HUDEP-2 (cell line): ENCODE data around the gene DUSP12.
"Not testable (repeated sequence)": the region's sequence is repeated elsewhere in the genome, so short reads cannot be mapped to it uniquely, and the experiment has no call there.

Source experiments
- DNase-seq, 76 experiments: peaks; one replicate each; lab custom pipeline; 2025; ENCODE audit not compliant: unreplicated experiment in 76 of 76; lab: John Stamatoyannopoulos, UW

The DUSP12 gene

GRCh38 chr1:161749509-161750407 lies at the start of gene DUSP12:
Gene DUSP12, plus strand, starts transcription at chr1:161749786. Its CDS starts 16 bp downstream, at chr1:161749802.
- peak; percentile 25 to 94 (median 88) for DNase-seq

GRCh38 chr1:161702250-161702649 lies 47.3 kb upstream of the DUSP12 start:
- no peak for DNase-seq

GRCh38 chr1:161705537-161705936 lies 44.0 kb upstream of the DUSP12 start:
- DNase-seq, result no peak

GRCh38 chr1:161706113-161706481 lies 43.5 kb upstream of the DUSP12 start:
- no peak for DNase-seq

- DNase-seq, result no peak
These were observed 42.9 kb upstream of the DUSP12 start, which contains the start of gene FCRLA for GRCh38 chr1:161706482-161707347. Gene FCRLA, plus strand, starts transcription at chr1:161707229. Its CDS starts 36 bp downstream, at chr1:161707265.

- DNase-seq, result no peak
These were observed 42.1 kb upstream of the DUSP12 start for GRCh38 chr1:161707503-161707902.

GRCh38 chr1:161709373-161709772 lies 40.2 kb upstream of the DUSP12 start:
- no peak for DNase-seq

GRCh38 chr1:161710560-161710959 lies 39.0 kb upstream of the DUSP12 start:
- DNase-seq, result no peak

- DNase-seq, result no peak
These were observed 30.8 kb upstream of the DUSP12 start for GRCh38 chr1:161718559-161719324.

- no peak for DNase-seq
These were observed 30.3 kb upstream of the DUSP12 start for GRCh38 chr1:161719325-161719611.

- DNase-seq, result peak in 1 of 76 experiments; percentile 29
These were observed 29.2 kb upstream of the DUSP12 start for GRCh38 chr1:161720422-161720821.

- DNase-seq, result peak in 1 of 76 experiments; percentile 17
These were observed 28.4 kb upstream of the DUSP12 start, which contains the start of gene FCRLB for GRCh38 chr1:161720956-161721737. Gene FCRLB, plus strand, starts transcription at chr1:161721544. Its CDS starts 1,129 bp downstream, at chr1:161722673.

GRCh38 chr1:161721738-161722343 lies 27.7 kb upstream of the DUSP12 start:
- DNase-seq, result peak in 44 of 76 experiments; percentile 6 to 63 (median 28)

- no peak for DNase-seq
These were observed 27.2 kb upstream of the DUSP12 start for GRCh38 chr1:161722406-161722805.

- DNase-seq, result no peak
These were observed 26.0 kb upstream of the DUSP12 start for GRCh38 chr1:161723459-161724141.

GRCh38 chr1:161725258-161725907 lies 24.2 kb upstream of the DUSP12 start:
- not testable (repeated sequence) for DNase-seq

- peak in 43 of 76 experiments; percentile 14 to 84 (median 46) for DNase-seq
These were observed 23.6 kb upstream of the DUSP12 start for GRCh38 chr1:161725908-161726472.
